AG09309 (cell line): Measurements from ENCODE around the gene CLDN14.

Experiments used
- DNase-seq: peaks from one replicate; pipeline ENCODE4 v3.0.0-alpha.2; 2010; ENCODE audit warnings: low read depth
- H3K4me3 ChIP-seq: 2 replicates; pipeline ENCODE4 v1.5.1; 2011; ENCODE audit warnings: mild to moderate bottlenecking, low read depth, low read length, moderate library complexity; ENCODE audit not compliant: control insufficient read depth
- CTCF ChIP-seq: IDR thresholded peaks from 2 replicates; pipeline ENCODE4 v1.5.1; 2011; ENCODE audit warnings: mild to moderate bottlenecking, low read depth, low read length, inconsistent platforms; ENCODE audit not compliant: insufficient read depth, control insufficient read depth; ENCODE audit errors: missing control alignments

The CLDN14 gene

GRCh38 chr21:36510911-36511310 lies 31.0 kb upstream of the CLDN14 start:
- no peak for DNase-seq
- H3K4me3 ChIP-seq = no peak overlapping the region
- TF ChIP-seq CTCF = no peak

- TF ChIP-seq CTCF = no peak
- H3K4me3 ChIP-seq = no peak overlapping the region
- DNase-seq = no peak
Measured at GRCh38 chr21:36509973-36510664, 30.2 kb upstream of the CLDN14 start.

GRCh38 chr21:36508948-36509347 lies 29.0 kb upstream of the CLDN14 start:
- no peak for TF ChIP-seq CTCF
- no peak for DNase-seq
- H3K4me3 ChIP-seq = no peak overlapping the region

GRCh38 chr21:36507397-36508018 lies 27.6 kb upstream of the CLDN14 start:
- no peak overlapping the region for H3K4me3 ChIP-seq
- no peak for TF ChIP-seq CTCF
- no peak for DNase-seq

GRCh38 chr21:36506482-36506881 lies 26.6 kb upstream of the CLDN14 start:
- no peak overlapping the region for H3K4me3 ChIP-seq
- DNase-seq = no peak
- no peak for TF ChIP-seq CTCF

- TF ChIP-seq CTCF = peak; percentile 72
- no peak overlapping the region for H3K4me3 ChIP-seq
Measured at GRCh38 chr21:36504067-36505058, 24.4 kb upstream of the CLDN14 start.

More at GRCh38 chr21:36504067-36505058, 24.4 kb upstream of the CLDN14 start:
- DNase-seq = peak; percentile 8
